DMS153 treated with DMSO at 0.1 percent for 48 hours (cell line): ENCODE results near the gene NCKAP1.
"Not testable (repeated sequence)": the region's sequence is repeated elsewhere in the genome, so short reads cannot be mapped to it uniquely, and the experiment has no call there.

Experiments
- DNase-seq: peaks from one replicate; lab custom pipeline; 2025; ENCODE audit not compliant: unreplicated experiment; lab: John Stamatoyannopoulos, UW

Gene NCKAP1

GRCh38 chr2:182880100-182880499 lies 158.2 kb downstream of the NCKAP1 start:
- not testable (repeated sequence) for DNase-seq

- not testable (repeated sequence) for DNase-seq
Measured at GRCh38 chr2:182876653-182877052, 161.6 kb downstream of the NCKAP1 start.

GRCh38 chr2:182870227-182870626 lies 168.0 kb downstream of the NCKAP1 start:
- no peak for DNase-seq

GRCh38 chr2:182868054-182868796 lies 170.0 kb downstream of the NCKAP1 start:
- no peak for DNase-seq

GRCh38 chr2:182867426-182868053 lies 170.7 kb downstream of the NCKAP1 start:
- DNase-seq: no peak

- DNase-seq: peak; percentile 38
Measured at GRCh38 chr2:182866461-182867406, 171.5 kb downstream of the NCKAP1 start, which contains the start of gene FRZB. Gene FRZB (minus strand): TSS chr2:182866637. CDS start chr2:182866552, 85 bp downstream.

- peak; percentile 38 for DNase-seq
Measured at GRCh38 chr2:182866095-182866460, 172.2 kb downstream of the NCKAP1 start.

- no peak for DNase-seq
Measured at GRCh38 chr2:182864949-182865570, 173.2 kb downstream of the NCKAP1 start.

- DNase-seq: no peak
Measured at GRCh38 chr2:182863642-182864041, 174.6 kb downstream of the NCKAP1 start.

- no peak for DNase-seq
Measured at GRCh38 chr2:182862091-182862490, 176.2 kb downstream of the NCKAP1 start.

- no peak for DNase-seq
Measured at GRCh38 chr2:182860858-182861257, 177.4 kb downstream of the NCKAP1 start.
